GM18873 (cell line): Measurements from ENCODE around the gene PCSK9.
"Not testable (repeated sequence)": the region's sequence is repeated elsewhere in the genome, so short reads cannot be mapped to it uniquely, and the experiment has no call there.

Experiments
- ATAC-seq: cut with Tn5 transposase; IDR thresholded peaks from one replicate; pipeline ENCODE4 v1.9.1; 2021; ENCODE audit warnings: mild to moderate bottlenecking, moderate library complexity, moderate number of reproducible peaks; ENCODE audit not compliant: unreplicated experiment, low FRiP score

Gene PCSK9

DNA sequence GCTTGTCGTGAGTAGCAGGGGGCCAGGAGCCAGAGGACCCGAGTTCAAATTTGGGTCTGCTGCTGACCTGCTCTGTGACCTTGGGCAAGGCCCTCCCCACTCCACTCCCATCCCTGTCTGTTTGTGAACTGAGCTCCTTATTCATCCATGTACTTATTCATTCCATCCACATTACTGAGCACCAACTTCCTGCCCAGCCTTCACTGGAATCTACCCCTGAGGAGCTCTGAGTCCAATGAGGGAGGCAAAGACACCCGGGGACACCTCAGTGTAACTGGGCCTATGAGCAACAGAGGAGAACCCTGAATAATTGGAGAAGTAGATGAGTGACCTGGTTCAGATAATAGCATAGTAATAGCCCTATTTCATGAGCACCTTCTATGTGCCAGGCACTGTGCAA is 31.7 kb upstream of the PCSK9 start:
- no peak for ATAC-seq

DNA sequence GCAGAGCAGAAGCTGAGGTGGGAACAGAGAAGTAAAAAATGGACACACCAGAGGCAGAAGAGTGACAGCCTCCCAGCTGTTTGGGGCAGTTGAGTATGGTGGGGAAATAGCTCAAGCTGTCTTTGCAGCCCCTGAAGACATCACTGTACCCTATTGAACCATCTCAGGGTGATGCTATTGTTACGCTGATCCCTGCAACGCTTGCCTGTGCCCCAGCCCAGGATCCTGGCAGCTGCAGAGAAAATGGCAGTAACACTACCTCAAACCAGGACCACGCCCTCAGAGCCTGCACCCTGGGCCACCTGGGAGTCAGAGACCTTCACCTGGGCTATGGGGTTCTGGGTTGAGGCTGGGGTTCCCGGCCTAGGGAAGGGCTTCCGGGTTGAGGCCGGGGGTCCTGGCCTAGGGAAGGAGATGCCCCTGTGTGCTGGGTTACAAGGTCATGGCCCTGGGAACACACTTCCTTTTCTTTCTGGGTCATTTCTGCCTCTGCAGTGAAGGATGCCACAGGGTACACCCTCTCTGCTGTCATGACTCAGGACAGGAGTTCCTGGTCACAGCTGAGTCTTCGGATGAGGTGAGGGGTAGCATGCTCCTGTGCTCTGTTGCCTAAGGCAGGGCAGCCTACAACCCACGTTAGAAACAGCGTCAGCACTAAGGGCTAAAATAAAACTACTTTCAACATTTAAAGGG is 29.0 kb upstream of the PCSK9 start:
- ATAC-seq = no peak

DNA sequence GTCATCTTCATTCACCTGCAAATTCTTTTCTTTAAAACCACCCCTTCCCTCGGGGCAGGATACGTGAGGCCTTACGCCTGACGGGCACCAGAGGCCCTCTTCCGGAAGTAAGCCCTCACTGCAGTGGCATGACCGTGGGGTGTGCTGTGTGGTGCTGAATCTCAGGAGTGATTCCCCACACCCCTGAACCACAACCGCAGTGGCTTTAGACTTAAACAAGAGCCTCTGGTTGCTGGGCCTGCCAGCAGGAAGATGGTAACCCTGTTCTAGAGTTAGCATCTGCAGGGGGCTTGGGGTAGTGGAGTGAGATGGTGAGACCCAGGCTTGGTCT is 28.5 kb upstream of the PCSK9 start:
- ATAC-seq = no peak

DNA sequence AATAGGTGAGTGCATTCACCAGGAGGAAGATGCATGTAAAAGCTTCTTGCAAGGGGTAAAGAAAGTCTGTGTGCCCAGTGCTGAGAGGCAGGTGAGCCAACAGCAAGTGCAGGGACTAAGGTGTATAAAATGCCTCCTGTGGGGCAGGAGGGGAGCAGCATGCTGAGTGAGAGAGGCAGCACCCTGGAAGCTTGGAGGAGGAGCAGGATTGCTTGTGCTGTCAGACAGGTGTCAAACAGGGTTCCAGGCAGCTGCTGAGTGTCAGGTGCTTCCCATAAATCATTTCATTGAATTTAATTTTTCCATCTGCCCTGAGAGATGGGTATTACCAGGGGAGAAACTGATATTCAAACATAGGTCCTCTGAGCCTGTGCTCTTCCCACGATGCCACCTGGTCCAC is 26.7 kb upstream of the PCSK9 start:
- no peak for ATAC-seq

DNA sequence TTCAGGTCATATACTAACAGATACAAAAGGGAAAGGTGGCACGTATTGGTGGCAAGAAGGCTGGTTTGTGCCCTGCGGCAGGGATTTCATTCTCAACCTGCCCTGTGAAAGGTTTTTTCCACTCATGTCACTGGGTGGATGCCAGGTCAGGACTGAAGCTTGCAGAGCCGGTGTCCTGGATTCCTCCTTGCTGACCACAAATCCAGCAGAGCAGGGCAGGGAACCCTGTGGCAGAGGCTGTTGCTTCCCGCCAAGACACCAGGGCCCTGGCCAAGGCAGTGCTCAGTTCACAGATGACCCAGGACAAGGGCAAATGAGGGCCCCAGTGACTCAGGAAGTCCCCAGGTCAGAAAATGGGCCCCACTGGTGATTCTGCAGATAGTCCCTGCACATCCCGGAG is 24.2 kb upstream of the PCSK9 start:
- no peak for ATAC-seq

DNA sequence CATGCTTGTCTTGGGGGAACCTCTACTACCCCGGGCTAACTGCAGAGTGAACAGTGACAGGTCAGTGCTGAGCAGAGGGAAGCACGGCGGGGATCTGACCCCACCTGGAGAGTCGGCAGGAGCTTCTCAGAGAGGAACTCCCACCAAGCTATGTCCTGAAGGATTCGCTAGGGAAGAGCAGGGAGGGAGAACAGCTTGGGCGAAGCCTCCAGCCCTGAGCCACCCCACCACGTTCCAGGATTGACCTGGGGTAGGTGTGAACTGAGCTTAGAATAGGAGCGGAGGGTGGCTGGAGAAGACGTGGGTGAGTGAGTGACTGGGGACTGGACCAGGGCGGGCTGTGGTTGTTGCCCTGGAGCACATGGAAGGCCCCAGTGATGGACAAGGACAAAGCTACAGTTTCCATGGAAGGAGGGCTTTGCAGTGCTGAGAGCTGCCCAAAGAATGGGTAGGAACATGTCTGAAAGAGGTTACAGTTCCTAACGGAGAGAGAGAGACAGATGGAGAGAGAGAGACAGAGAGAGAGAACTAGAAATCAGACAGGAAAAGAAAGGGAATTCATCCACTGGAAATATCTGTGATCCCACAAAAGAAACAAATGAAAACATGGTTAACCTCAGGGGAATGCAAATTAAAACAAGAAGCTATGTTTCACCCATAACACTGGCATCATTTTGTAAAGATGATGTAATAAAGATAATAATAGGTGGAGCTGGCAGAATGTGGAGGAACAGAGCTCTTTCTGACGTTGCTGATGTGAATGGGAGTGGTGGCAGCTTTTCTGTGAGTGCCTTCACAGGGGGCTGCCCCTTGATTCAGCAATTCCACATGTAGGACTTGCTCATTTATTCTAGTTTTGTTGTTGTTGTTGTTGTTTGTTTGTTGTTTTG is 23.4 kb upstream of the PCSK9 start:
- ATAC-seq = no peak

DNA sequence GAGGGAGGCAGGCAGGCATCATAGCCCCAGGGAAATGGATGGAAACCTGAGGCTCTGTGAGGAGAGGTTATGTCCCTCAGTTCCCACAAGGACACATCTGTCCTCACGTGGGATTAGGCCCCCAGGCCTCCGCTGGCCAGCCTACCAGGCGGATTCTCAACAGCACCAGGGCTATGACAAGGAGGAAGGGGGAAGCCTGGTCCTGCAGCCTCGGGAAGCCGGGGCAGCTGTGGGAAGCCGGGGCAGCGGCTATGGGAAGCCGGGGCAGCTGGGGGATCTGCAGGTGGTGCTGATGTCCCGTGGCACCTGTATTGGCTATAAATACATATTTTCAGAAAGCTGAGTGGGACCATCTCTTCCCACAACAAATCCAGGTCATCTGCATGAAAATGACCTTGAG is 21.0 kb upstream of the PCSK9 start:
- no peak for ATAC-seq

DNA sequence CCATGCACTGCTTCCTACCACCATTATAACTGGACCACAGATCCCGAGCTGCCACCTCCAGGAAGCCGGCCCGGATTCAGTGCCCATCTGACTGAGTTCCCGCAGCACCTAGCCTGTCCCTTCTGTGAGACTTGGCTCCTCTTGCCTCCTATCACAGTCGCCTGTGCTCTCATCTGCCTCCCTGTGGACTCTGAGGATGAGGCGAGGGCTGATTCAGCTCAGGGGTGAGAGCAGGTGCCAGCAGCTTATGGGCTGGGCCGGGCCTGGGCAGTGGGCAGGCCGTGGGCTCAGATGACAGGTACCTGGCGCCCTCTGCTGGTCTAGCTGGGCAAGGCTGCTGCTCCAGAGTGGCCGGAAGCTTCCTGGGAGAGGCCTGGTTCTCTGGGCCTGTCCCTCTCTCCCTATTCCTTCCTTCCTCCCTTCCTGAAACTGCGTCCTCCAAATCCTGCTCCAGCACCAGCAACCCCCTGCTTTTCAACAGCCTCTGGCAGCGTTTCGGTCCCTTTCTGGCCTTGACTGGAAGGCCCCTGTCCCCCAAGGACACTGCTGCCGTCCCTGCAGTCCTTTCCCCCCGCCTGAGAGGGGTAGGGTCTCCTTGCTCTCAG is 17.3 kb upstream of the PCSK9 start:
- no peak for ATAC-seq

DNA sequence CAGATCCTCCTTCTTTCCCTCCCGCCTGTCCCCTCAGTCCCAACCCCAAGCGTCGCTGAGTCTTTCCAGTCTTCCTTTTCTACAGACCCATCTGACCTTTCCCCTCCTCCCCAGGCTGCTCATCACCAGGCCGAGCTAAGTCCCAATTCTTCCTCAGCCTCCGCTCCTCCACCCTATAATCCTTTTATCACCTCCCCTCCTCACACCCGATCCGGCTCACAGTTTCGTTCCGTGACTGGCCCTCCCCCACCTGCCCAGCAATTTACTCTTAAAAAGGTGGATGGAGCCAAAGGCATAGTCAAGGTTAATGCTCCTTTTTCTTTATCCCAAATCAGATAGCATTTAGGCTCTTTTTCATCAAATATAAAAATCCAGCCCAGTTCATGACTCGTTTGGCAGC is 15.2 kb upstream of the PCSK9 start:
- not testable (repeated sequence) for ATAC-seq

DNA sequence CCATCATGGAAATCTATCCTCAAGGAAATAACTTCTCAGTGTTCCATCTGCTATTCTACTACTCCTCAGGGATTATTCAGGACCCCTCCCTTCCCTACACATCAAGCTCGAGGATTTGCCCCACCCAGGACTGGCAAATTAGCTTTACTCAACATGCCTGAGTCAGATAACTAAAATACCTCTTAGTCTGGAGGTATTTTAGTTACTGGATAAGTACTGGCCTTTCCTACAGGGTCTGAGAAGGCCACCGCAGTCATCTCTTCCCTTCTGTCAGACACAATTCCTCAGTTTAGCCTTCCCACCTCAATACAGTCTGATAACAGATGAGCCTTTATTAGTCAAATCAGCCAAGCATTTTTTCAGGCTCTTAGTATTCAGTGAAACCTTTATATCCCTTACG is 12.7 kb upstream of the PCSK9 start:
- ATAC-seq = not testable (repeated sequence)

DNA sequence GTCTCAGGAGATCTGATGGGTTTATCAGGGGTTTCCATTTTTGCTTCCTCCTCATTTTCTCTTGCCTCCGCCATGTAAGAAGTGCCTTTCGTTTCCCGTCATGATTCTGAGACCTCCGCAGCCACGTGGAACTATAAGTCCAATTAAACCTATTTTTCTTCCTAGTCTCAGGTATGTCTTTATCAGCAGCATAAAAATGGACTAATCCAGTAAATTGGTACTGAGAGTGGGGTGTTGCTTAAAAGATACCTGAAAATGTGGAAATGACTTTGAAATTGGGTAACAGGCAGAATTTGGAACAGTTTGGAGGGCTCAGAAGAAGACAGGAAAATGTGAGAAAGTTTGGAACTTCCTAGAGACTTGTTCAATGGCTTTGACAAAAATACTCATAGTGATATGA is 8.2 kb upstream of the PCSK9 start:
- ATAC-seq = not testable (repeated sequence)

DNA sequence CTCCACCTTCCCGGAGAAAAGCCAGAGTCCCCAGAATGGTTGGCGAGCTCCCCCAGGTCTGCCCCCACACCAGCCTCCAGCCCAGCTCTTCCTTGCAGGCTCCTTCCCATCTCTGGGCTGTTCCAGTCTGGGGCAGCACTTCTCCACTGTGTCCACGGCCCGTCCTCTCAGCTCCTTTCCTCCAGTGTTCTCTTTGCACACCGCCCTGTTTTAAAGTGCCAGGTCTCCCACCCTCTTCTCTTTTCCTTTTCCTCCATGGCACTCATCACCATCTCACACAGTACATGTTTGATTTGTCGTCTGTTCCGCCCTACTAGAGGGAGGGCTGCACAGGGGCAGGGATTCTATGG is 6.1 kb upstream of the PCSK9 start:
- no peak for ATAC-seq

DNA sequence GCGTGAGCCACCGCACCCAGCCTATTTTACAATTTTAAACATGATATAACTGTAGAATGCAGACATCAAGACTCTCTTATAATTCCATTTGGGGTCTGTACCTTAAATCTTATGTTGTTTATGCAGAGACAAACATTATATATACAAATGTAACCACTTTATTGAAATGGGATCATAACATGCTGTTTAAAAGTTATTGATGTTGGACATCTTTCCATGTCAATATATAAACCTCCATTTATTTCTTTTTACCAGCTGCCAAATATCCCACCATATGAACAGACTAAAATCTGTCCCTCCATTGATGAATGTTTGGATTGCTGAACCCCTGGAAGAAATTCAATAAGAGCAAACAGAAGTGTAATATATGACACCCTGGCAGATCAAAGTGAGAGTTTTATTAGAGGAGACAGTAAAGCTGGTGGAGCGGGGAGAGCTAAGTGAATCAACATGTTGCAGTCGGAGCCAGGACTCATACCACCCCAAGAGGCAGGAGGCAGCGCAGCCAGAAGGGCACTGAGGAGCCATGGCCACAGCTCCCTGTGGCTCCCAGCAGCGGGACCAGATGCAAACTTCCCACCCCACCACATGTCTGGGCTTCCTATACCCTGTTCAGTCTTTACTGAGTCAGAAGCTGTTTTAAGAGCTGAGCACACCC is 4.7 kb upstream of the PCSK9 start:
- no peak for ATAC-seq

DNA sequence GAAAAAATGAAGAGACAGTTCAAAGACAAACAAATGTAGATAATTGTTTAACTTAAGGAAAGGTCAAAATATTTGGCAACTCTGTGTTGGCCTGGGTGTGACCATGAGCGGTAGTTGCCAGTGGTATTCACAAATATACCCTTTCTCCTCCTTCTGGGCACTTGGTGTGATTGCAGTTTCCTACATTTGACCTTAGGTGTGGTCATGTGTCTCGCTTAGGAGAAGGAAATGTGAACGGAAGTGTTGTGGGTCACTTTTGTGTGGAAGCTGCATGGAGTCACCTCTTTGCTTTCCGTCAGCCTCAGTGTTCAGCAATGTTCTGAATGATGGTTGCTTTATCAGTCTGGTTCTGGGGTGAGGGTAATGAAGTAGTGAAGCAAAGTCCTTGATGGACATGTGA is 3.4 kb upstream of the PCSK9 start:
- no peak for ATAC-seq

DNA sequence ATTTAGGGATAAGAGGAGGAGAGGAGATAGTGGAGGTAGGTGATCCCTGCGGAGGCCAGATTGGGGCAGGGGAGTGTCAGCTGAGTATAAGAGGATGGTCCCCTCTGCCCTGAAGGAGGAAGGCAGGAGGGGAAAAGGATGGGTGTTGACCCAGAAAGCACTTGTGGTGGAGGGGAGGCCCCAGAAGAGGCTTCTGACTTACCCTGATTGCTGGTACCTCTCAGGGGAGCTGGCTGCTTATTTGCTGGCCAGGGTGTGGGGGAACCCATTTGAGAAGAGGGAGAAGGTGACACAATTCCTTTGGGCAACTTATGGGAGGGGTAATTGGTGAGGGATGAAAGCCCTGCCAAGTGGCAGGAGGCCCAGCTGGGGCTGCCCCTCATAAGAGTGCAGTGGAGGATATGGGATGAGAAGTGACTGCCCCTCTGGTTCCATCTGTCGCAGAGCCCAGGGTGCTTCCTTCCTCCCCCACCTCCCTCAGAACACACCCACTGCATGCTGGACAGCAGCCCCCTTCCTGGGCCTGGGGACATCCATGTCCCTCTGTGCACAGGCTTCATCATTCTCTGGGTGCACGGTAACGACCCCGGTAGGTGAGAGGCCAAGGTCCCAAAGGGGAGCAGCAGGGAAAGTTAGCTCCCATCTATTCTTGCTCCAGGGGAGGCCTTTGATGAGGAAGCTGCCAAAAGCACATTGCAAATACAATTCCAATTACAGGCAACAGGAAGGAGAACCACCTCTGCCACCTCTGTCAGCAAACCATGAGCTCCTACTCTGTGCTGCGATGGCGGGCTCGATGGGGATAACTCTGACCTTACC is 1.4 kb upstream of the PCSK9 start:
- ATAC-seq = no peak

DNA sequence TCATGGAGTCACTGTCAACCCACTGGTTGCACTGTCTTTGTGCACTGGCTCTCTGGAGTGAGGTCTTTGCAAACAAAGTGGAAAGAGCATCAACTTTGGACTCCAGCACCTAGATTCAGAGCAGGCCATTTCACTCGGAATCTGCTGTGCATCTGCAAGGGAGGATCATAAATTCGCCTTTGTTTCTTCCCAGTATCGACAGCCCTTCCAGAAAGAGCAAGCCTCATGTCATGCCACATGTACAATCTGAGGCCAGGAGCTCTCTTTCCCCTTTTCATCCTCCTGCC is 853 bp upstream of the PCSK9 start:
- ATAC-seq = no peak

DNA sequence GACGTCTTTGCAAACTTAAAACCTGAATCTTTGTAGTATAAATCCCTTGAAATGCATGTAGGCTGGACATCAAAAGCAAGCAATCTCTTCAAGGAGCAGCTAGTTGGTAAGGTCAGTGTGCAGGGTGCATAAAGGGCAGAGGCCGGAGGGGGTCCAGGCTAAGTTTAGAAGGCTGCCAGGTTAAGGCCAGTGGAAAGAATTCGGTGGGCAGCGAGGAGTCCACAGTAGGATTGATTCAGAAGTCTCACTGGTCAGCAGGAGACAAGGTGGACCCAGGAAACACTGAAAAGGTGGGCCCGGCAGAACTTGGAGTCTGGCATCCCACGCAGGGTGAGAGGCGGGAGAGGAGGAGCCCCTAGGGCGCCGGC is 390 bp upstream of the PCSK9 start:
- ATAC-seq = no peak

DNA sequence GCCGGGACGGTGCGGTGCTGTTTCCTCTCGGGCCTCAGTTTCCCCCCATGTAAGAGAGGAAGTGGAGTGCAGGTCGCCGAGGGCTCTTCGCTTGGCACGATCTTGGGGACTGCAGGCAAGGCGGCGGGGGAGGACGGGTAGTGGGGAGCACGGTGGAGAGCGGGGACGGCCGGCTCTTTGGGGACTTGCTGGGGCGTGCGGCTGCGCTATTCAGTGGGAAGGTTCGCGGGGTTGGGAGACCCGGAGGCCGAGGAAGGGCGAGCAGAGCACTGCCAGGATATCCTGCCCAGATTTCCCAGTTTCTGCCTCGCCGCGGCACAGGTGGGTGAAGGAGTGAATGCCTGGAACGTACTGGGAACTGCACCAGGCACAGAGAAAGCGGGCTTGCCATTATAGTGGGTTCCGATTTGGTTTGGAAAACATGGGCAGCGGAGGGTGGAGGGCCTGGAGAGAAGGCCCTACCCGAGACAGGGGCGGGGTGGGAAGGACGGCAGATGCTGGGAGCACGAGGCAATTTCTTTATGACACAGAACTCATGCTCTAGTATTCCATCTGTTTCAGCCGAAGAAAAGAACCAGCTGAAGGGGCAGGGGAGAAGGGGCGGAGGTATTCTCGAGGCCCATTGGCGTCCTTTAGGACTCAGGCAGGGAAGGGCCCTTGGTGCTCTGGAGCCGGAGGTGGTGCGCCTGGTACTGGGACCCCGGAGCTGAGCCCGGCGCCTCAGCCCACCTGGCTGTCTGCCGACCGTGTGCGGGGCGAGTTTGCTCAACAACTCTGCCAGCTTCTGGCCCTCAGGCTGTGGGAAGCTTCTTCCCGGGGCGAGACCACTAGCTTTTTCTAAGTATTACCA is 960 bp downstream of the PCSK9 start:
- ATAC-seq = no peak

DNA sequence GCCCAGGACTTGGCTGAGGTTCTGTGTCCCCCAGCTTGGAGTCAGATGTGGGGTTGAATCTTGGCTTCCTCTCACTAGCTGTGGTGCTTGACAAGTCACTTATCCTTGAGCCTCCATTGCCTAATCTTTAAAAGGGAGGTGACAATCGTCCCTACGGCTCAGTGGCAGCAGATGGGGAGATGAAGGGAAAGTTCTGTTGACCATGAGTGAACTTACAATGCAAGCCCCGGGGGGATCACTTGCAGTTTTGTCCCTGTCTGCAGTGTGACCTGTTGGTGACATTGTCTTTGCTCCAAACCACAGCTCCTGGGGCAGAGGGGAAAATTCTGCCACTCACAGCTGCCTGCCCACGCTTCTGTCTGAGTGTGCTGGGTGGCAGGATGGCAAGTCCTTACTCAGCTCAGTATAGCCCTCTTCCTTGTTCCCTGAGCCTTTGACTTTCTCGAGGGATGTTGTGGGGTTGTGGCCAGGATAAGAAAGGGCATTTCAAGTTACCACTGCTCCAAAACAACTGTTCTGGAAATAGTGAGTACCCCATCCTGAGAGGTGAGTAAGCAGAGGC is 1.7 kb downstream of the PCSK9 start:
- no peak for ATAC-seq

DNA sequence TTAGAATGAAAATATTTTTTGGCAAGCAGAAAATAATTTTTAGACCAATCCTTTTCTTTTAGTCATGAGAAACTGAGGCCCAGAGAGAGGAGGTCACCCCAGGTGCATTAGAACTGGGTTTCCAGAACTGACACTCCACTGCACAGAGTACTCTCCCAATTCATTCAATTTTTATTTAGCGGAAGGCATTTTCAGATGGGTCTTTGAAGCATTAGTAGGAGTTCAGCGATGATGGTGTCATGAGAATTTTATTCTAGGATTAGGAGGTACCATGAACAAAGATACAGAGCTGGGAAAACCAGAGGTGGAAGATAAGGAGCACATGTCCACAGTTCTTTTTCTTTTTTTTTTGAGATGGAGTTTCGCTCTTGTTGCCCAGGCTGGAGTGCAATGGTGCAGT is 2.3 kb downstream of the PCSK9 start:
- no peak for ATAC-seq
